ENCODE data around the gene TNS3. TPM values are rescaled to one million over a fixed set of nuclear protein-coding genes. Genes with fewer than 3 reads are reported as not detected.
A peak's percentile ranks its signal among the peaks of the same experiment; 100 is the strongest.

Gene TNS3
- total and polyA plus RNA-seq, 2 donors (not counting 1 experiment from before 2014, with no cell fraction given): 11.4 to 77.5 TPM

DNA sequence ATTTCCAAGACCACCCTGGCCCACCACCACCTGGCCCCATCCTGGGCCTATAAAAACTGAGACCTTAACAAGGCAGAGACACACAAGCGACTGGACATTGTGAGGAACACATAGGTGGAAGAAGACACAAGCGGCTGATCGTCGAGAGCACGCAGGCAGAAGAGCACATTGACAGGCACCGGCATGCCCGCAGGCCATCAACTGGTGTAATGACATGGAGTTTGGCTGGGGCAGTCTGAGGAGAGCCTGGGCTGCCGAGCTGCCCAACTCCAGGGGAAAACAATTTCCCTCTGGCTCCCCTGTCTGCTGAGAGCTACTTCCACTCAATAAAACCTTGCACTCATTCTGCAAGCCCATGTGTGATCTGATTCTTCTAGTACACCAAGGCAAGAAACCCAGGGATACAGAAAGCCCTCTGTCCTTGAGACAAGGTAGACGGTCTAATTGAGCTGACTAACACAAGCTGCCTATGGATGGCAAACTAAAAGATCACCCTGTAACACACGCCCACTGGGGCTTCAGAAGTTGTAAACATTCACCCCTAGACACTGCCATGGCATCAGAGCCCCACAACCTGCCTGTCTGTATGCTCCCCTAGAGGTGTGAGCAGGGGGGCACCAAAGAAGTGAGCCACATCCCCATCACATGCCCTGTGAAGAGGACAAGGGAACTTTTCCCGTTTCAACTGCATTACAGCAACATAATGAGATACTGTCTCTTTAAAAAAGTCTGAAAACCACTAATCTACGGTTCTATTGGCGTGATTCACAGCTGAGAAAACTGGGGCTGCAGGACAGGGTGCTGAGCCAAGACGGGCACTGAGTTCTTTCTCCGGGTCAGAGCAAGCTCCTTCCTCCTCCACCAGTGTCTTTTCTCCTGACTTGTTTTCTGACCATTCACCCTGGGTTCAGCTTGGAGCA lies 18.5 kb upstream of the TNS3 start:
- peak; percentile 61 for ATAC-seq (ENCODE audit: low read depth)

More for the DNA sequence above, 18.5 kb upstream of the TNS3 start:
- Mint-ChIP-seq H3K27me3 (no peaks in the 10 kb centered on the region), H3K9me3 (ENCODE audit: insufficient read depth) (peaks cover 3% of the 10 kb centered on the region), H3K4me3 (peak overlapping the region; percentile 74), H3K4me1 (peaks cover 49% of the 10 kb centered on the region), H3K27ac (peak overlapping the region; percentile 88)
- Histone ChIP-seq H3K4me3 (ENCODE audit: control extremely low read depth in 1 of 5, extremely low read depth in 1 of 5, insufficient read depth in 1 of 5, low read depth in 2 of 5, low read length in 4 of 5) (peak overlapping the region in 4 of 5 experiments; percentile 7 to 46 (median 13)), H3K27ac (ENCODE audit: low read length in 2 of 2) (peak overlapping the region; percentile 57 to 63), H4K20me1 (ENCODE audit: control insufficient read depth, insufficient read depth, low read length, poor library complexity, severe bottlenecking) (no peaks in the 10 kb centered on the region), H2AFZ (ENCODE audit: insufficient read depth, low read depth, low read length, poor library complexity, severe bottlenecking) (peak overlapping the region; percentile 59), H3K9me3 (ENCODE audit: control extremely low read depth in 1 of 3, control insufficient read depth in 2 of 3, insufficient read depth in 1 of 3, low read length in 2 of 3) (peaks cover 1 to 44% (median 28%) of the 10 kb centered on the region in 3 donors), H3K79me2 (ENCODE audit: control insufficient read depth, insufficient read depth, low read length) (no peaks in the 10 kb centered on the region), H3K36me3 (replicated peaks in 1 of 2; ENCODE audit: control extremely low read depth in 1 of 2, control insufficient read depth in 1 of 2, extremely low read depth in 1 of 2, insufficient read depth in 2 of 2, low read length in 1 of 2) (no peaks in the 10 kb centered on the region), H3K27me3 (replicated peaks in 1 of 4; ENCODE audit: control extremely low read depth in 1 of 4, control insufficient read depth in 3 of 4, insufficient read depth in 4 of 4, low read length in 3 of 4) (no peaks in the 10 kb centered on the region), H3K4me1 (ENCODE audit: control insufficient read depth in 2 of 2, insufficient read depth in 2 of 2, low read length in 2 of 2) (peaks cover 30 to 38% of the 10 kb centered on the region in 2 donors), H3K4me2 (replicated peaks; ENCODE audit: low read depth, low read length, poor library complexity, severe bottlenecking) (peak overlapping the region; percentile 76), H3K9ac (ENCODE audit: low read length) (peak overlapping the region; percentile 44)
- no peak for TF ChIP-seq EZH2 (IDR thresholded peaks at IDR 0.05; ENCODE audit: borderline replicate concordance, insufficient read depth, low read depth, low read length, poor library complexity, severe bottlenecking)
- TF ChIP-seq, protein P1, sequence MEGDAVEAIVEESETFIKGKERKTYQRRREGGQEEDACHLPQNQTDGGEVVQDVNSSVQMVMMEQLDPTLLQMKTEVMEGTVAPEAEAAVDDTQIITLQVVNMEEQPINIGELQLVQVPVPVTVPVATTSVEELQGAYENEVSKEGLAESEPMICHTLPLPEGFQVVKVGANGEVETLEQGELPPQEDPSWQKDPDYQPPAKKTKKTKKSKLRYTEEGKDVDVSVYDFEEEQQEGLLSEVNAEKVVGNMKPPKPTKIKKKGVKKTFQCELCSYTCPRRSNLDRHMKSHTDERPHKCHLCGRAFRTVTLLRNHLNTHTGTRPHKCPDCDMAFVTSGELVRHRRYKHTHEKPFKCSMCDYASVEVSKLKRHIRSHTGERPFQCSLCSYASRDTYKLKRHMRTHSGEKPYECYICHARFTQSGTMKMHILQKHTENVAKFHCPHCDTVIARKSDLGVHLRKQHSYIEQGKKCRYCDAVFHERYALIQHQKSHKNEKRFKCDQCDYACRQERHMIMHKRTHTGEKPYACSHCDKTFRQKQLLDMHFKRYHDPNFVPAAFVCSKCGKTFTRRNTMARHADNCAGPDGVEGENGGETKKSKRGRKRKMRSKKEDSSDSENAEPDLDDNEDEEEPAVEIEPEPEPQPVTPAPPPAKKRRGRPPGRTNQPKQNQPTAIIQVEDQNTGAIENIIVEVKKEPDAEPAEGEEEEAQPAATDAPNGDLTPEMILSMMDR (IDR thresholded peaks at IDR 0.05): no peak
- DNase-seq: no peak
- intact Hi-C loops (cut with micrococcal nuclease): loop anchor here (1.0 to 10.0 kb wide), 4 partner anchors 26 to 124 kb away; no protein-coding TSS in a partner anchor
- WGBS (ENCODE audit: insufficient coverage): 70% methylated on average over 13 of the region's 15 CpGs
- POLR2A ChIA-PET: interaction anchor here (1.3 to 2.2 kb wide), 5 partner anchors 19 to 70 kb away, joined by 3 to 25 read pairs (median 5); partner anchors contain the start of gene TNS3
- CTCF ChIA-PET: interaction anchor here (0.5 to 1.9 kb wide), 10 partner anchors 9 to 166 kb away, joined by 3 to 7 read pairs (median 4); partner anchors contain the start of gene TNS3

Measured in B cell (primary cell).